H9 (cell line): ENCODE data around the gene BICD1. TPM values are rescaled to one million over a fixed set of nuclear protein-coding genes. Genes with fewer than 3 reads are reported as not detected.
A peak's percentile ranks its signal among the peaks of the same experiment; 100 is the strongest.

Experiments used
- DNase-seq: peaks from one replicate; pipeline ENCODE4 v3.0.0-alpha.2; 2017
- H2AFZ ChIP-seq: one replicate; pipeline ENCODE4 v1.6.1; 2013; ENCODE audit warnings: mild to moderate bottlenecking, low read length, control low read depth, moderate library complexity
- H2AK5ac ChIP-seq: 2 replicates; pipeline ENCODE4 v1.6.1; 2013; ENCODE audit warnings: low read length, control low read depth, mixed read lengths; ENCODE audit not compliant: insufficient read length
- H2BK120ac ChIP-seq: one replicate; pipeline ENCODE4 v1.6.1; 2013; ENCODE audit warnings: low read depth, mild to moderate bottlenecking, low read length, control low read depth, inconsistent platforms; ENCODE audit not compliant: poor library complexity, severe bottlenecking
- H2BK12ac ChIP-seq: 2 replicates; pipeline ENCODE4 v1.6.1; 2013; ENCODE audit warnings: low read length, control low read depth, mixed read lengths, low read depth; ENCODE audit not compliant: insufficient read length
- H2BK15ac ChIP-seq: 2 replicates; pipeline ENCODE4 v1.6.1; 2013; ENCODE audit warnings: low read depth, low read length, control low read depth
- H2BK20ac ChIP-seq: one replicate; pipeline ENCODE4 v1.6.1; 2013; ENCODE audit warnings: low read depth, mild to moderate bottlenecking, low read length, control low read depth, inconsistent platforms; ENCODE audit not compliant: poor library complexity, severe bottlenecking
- H2BK5ac ChIP-seq: 2 replicates; pipeline ENCODE4 v1.6.1; 2013; ENCODE audit warnings: low read length, control low read depth, mixed read lengths; ENCODE audit not compliant: insufficient read length
- H3K14ac ChIP-seq: 2 replicates; pipeline ENCODE4 v1.6.1; 2013; ENCODE audit warnings: low read length, control low read depth; ENCODE audit not compliant: insufficient read depth
- H3K18ac ChIP-seq: 2 replicates; pipeline ENCODE4 v1.6.1; 2013; ENCODE audit warnings: low read depth, mild to moderate bottlenecking, mixed read lengths, low read length, control low read depth; ENCODE audit not compliant: insufficient read length
- H3K23ac ChIP-seq: 2 replicates; pipeline ENCODE4 v1.6.1; 2013; ENCODE audit warnings: low read length, control low read depth, mixed read lengths, low read depth; ENCODE audit not compliant: insufficient read length
- H3K23me2 ChIP-seq: 2 replicates; pipeline ENCODE4 v1.6.1; 2013; ENCODE audit warnings: low read depth, mild to moderate bottlenecking, mixed read lengths, low read length, control low read depth; ENCODE audit not compliant: insufficient read length, poor library complexity, severe bottlenecking
- H3K27ac ChIP-seq: 2 replicates; pipeline ENCODE4 v1.5.1; 2013; ENCODE audit warnings: low read length, control low read depth, mixed read lengths, low read depth; ENCODE audit not compliant: insufficient read length
- H3K27me3 ChIP-seq: 2 replicates; pipeline ENCODE4 v1.6.1; 2013; ENCODE audit warnings: low read length, control low read depth, inconsistent platforms; ENCODE audit not compliant: insufficient read depth
- H3K4ac ChIP-seq: 2 replicates; pipeline ENCODE4 v1.6.1; 2013; ENCODE audit warnings: low read depth, mild to moderate bottlenecking, control low read depth, inconsistent platforms, low read length, moderate library complexity
- H3K4me1 ChIP-seq: 2 replicates; pipeline ENCODE4 v1.6.1; 2013; ENCODE audit warnings: low read length, control low read depth, inconsistent platforms; ENCODE audit not compliant: insufficient read depth
- H3K4me2 ChIP-seq: 2 replicates; pipeline ENCODE4 v1.6.1; 2013; ENCODE audit warnings: low read length, control low read depth, mixed read lengths; ENCODE audit not compliant: insufficient read length, insufficient read depth
- H3K56ac ChIP-seq: 2 replicates; pipeline ENCODE4 v1.6.1; 2013; ENCODE audit warnings: low read depth, mild to moderate bottlenecking, mixed read lengths, low read length, control low read depth; ENCODE audit not compliant: insufficient read length
- H3K79me1 ChIP-seq: 2 replicates; pipeline ENCODE4 v1.6.1; 2013; ENCODE audit warnings: low read depth, mild to moderate bottlenecking, moderate library complexity, low read length, control low read depth, inconsistent platforms; ENCODE audit not compliant: insufficient read depth, poor library complexity, severe bottlenecking
- H3K79me2 ChIP-seq: 2 replicates; pipeline ENCODE4 v1.6.1; 2013; ENCODE audit warnings: low read length, control low read depth, inconsistent platforms; ENCODE audit not compliant: insufficient read depth
- H3K9ac ChIP-seq: 2 replicates; pipeline ENCODE4 v1.6.1; 2013; ENCODE audit warnings: low read length, control low read depth, mixed read lengths; ENCODE audit not compliant: insufficient read length; ENCODE audit errors: extremely low read depth
- H3K9me3 ChIP-seq: one replicate; pipeline ENCODE4 v1.6.1; 2013; ENCODE audit warnings: low read depth, low read length, inconsistent platforms; ENCODE audit not compliant: control insufficient read depth
- H3T11ph ChIP-seq: one replicate; pipeline ENCODE4 v1.6.1; 2013; ENCODE audit warnings: mild to moderate bottlenecking, low read length, control low read depth, inconsistent platforms
- H4K20me1 ChIP-seq: one replicate; pipeline ENCODE4 v1.6.1; 2013; ENCODE audit not compliant: control insufficient read depth, insufficient read length, insufficient read depth
- H4K5ac ChIP-seq: 2 replicates; pipeline ENCODE4 v1.6.1; 2013; ENCODE audit warnings: low read depth, mild to moderate bottlenecking, mixed read lengths, low read length, control low read depth; ENCODE audit not compliant: insufficient read length
- H4K8ac ChIP-seq: replicated peaks from 2 replicates; pipeline ENCODE4 v1.6.1; 2013; ENCODE audit warnings: low read length, control low read depth, mixed read lengths, low read depth; ENCODE audit not compliant: insufficient read length
- H4K91ac ChIP-seq: 2 replicates; pipeline ENCODE4 v1.6.1; 2013; ENCODE audit warnings: low read depth, mild to moderate bottlenecking, moderate library complexity, mixed read lengths, low read length, control low read depth; ENCODE audit not compliant: insufficient read length
- H3K27ac Mint-ChIP-seq, 3 experiments: 2 replicates in 2 of 3; 3 replicates in 1 of 3; pipeline ENCODE4 v1.8.0; 2020 to 2021; ENCODE audit warnings: mixed read lengths in 3 of 3, mild to moderate bottlenecking in 1 of 3, moderate library complexity in 1 of 3
- H3K27me3 Mint-ChIP-seq: 2 replicates; pipeline ENCODE4 v1.8.0; 2021; ENCODE audit warnings: low read depth, mild to moderate bottlenecking, moderate library complexity, mixed read lengths
- H3K36me3 Mint-ChIP-seq, 3 experiments: 2 replicates in 2 of 3; 3 replicates in 1 of 3; pipeline ENCODE4 v1.8.0; 2020 to 2021; ENCODE audit warnings: low read depth in 3 of 3, mixed read lengths in 3 of 3; ENCODE audit not compliant: insufficient read depth in 1 of 3
- H3K4me1 Mint-ChIP-seq, 2 experiments: 2 replicates each; pipeline ENCODE4 v1.8.0; 2020; ENCODE audit warnings: mixed read lengths in 2 of 2
- H3K4me3 Mint-ChIP-seq, 2 experiments: 2 replicates in 1 of 2; 3 replicates in 1 of 2; pipeline ENCODE4 v1.8.0; 2020 to 2021; ENCODE audit warnings: mild to moderate bottlenecking in 2 of 2, mixed read lengths in 2 of 2, moderate library complexity in 1 of 2
- H3K9me3 Mint-ChIP-seq, 2 experiments: 2 replicates in 1 of 2; 3 replicates in 1 of 2; pipeline ENCODE4 v1.8.0; 2020; ENCODE audit warnings: mild to moderate bottlenecking in 2 of 2, mixed read lengths in 2 of 2, moderate library complexity in 1 of 2
- WGBS: extraction: QIAGEN DNeasy Blood & Tissue Kit; methylation state at CpG from one replicate; pipeline ENCODE4 v1.1.7; 2013; ENCODE audit warnings: missing lambda C conversion rate, low lambda C conversion rate, mixed read lengths; ENCODE audit not compliant: insufficient read length; ENCODE audit errors: extremely low coverage; 5-methylcytosine and 5-hydroxymethylcytosine counted together
- total RNA-seq: library from RNA; stranded (reverse); gene quantifications from 2 replicates; pipeline ENCODE4 v1.2.1, GENCODE V29; 2021
- TF ChIP-seq, protein P1 (sequence below): fragments of 200-600 bp; sonication (generic); conservative IDR thresholded peaks from 3 replicates; pipeline ENCODE4 v1.8.0; 2021; ENCODE audit warnings: antibody characterized with exemption, mild to moderate bottlenecking

BICD1 gene
- total RNA-seq, 1 experiment from 2014 or later = 134 TPM

DNA sequence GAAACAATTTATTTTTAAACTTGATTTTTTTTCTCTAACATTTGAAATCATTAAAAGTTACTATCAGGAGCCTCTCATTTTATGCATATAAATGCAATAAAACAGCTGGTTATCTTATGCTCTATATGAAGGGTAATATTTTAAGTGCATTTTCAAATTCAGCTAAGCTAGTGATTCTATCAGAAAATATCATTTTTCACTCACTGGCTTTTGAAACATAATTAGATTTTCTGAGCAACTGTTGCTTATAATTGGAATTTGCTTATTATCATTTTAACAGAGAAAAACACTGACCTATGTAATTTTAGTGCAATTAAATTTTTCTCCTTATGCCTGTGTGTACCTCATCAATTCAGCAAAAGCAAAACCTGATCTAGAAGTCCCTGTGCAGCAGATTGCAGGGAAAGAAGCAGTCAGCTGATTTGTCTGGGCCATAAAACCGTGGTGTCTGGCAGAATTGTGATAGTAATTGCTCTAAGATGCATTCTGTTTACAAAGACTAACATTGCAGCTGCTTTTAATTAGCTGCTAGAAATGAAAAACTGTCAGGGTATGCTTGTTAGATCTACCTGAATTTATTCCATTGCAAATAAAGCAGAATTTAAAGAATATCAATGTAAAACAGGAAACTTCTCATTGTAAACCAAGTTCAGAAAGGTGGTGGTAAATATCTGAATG lies 75.0 kb downstream of the BICD1 start:
- H2BK20ac ChIP-seq = no peak overlapping the region
- H2BK12ac ChIP-seq = peak overlapping the region; percentile 82
- no peak overlapping the region for H3K56ac ChIP-seq
- no peak overlapping the region for H3K14ac ChIP-seq
- H3T11ph ChIP-seq = no peak overlapping the region
- H3K4me3 Mint-ChIP-seq = no peak overlapping the region
- peaks cover 27 to 33% of the 10 kb centered on the region in 2 experiments for H3K4me1 Mint-ChIP-seq
- no peak overlapping the region for H4K5ac ChIP-seq
- 0 out of 7 replicates have a peak overlapping the region, but pooled peaks of 1 of the 3 experiments have one; percentile 24 for H3K27ac Mint-ChIP-seq
- no peaks in the 10 kb centered on the region for H3K27me3 Mint-ChIP-seq
- no peak overlapping the region for H2BK5ac ChIP-seq
- no peak overlapping the region for H3K4me2 ChIP-seq
- H4K20me1 ChIP-seq = no peaks in the 10 kb centered on the region
- H2AFZ ChIP-seq = no peak overlapping the region
- H3K27ac ChIP-seq = no peak overlapping the region
- TF ChIP-seq, protein P1, sequence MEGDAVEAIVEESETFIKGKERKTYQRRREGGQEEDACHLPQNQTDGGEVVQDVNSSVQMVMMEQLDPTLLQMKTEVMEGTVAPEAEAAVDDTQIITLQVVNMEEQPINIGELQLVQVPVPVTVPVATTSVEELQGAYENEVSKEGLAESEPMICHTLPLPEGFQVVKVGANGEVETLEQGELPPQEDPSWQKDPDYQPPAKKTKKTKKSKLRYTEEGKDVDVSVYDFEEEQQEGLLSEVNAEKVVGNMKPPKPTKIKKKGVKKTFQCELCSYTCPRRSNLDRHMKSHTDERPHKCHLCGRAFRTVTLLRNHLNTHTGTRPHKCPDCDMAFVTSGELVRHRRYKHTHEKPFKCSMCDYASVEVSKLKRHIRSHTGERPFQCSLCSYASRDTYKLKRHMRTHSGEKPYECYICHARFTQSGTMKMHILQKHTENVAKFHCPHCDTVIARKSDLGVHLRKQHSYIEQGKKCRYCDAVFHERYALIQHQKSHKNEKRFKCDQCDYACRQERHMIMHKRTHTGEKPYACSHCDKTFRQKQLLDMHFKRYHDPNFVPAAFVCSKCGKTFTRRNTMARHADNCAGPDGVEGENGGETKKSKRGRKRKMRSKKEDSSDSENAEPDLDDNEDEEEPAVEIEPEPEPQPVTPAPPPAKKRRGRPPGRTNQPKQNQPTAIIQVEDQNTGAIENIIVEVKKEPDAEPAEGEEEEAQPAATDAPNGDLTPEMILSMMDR = no peak
- WGBS = no CpG with 5 or more reads among the region's 1 CpG
- H3K9ac ChIP-seq = no peak overlapping the region
- peaks cover 2 to 43% (median 11%) of the 10 kb centered on the region in 3 experiments; a peak in 6 of 7 replicates for H3K36me3 Mint-ChIP-seq
- no peak for DNase-seq
- no peak overlapping the region for H2BK120ac ChIP-seq
- H3K27me3 ChIP-seq = no peaks in the 10 kb centered on the region
- no peak overlapping the region for H2BK15ac ChIP-seq
- H3K9me3 Mint-ChIP-seq = no peaks in the 10 kb centered on the region
- H4K91ac ChIP-seq = no peak overlapping the region
- no peaks in the 10 kb centered on the region for H3K9me3 ChIP-seq
- no peaks in the 10 kb centered on the region for H3K79me2 ChIP-seq
- H2AK5ac ChIP-seq = no peak overlapping the region
- no peaks in the 10 kb centered on the region for H3K79me1 ChIP-seq
- no peak overlapping the region for H3K23ac ChIP-seq
- H3K4ac ChIP-seq = no peak overlapping the region
- H4K8ac ChIP-seq = no peak overlapping the region
- H3K4me1 ChIP-seq = 0 out of 2 replicates have a peak, but pooled peaks cover 4% of the 10 kb centered on the region
- no peak overlapping the region for H3K18ac ChIP-seq
- H3K23me2 ChIP-seq = no peaks in the 10 kb centered on the region
